ENCODE results near the gene OPN1LW. TPM values are rescaled to one million over a fixed set of nuclear protein-coding genes. Genes with fewer than 3 reads are reported as not detected.

The OPN1LW gene
- total and polyA plus RNA-seq, 4 donors, result not detected

- intact Hi-C loops (cut with DNase I), result no loop called here
- Histone ChIP-seq H3K27me3 (ENCODE audit: control insufficient read depth in 1 of 2, insufficient read depth in 2 of 2, low read length in 1 of 2) (no peaks in the 10 kb centered on the region), H3K27ac (ENCODE audit: low read depth in 1 of 2, low read length in 2 of 2) (no peak overlapping the region), H3K36me3 (ENCODE audit: control insufficient read depth in 1 of 2, insufficient read depth in 2 of 2, low read length in 1 of 2) (no peaks in the 10 kb centered on the region), H3K9me3 (ENCODE audit: control insufficient read depth, low read length) (no peaks in the 10 kb centered on the region), H3K4me3 (ENCODE audit: low read length in 2 of 2) (no peak overlapping the region), H3K4me1 (ENCODE audit: control insufficient read depth in 1 of 2, insufficient read depth in 2 of 2, low read length in 2 of 2) (no peaks in the 10 kb centered on the region)
- DNase-seq, result no peak
- WGBS, 2 donors, result 89 to 94% methylated on average over 10 of the region's 10 CpGs
- no peak for ATAC-seq (ENCODE audit: low FRiP score)
Observed at GRCh38 chrX:154115071-154115470, 29.0 kb upstream of the OPN1LW start.

- H3K4me1 ChIP-seq (ENCODE audit: control insufficient read depth in 1 of 2, insufficient read depth in 2 of 2, low read length in 2 of 2), result no peaks in the 10 kb centered on the region
- no peaks in the 10 kb centered on the region for H3K27me3 ChIP-seq (ENCODE audit: control insufficient read depth in 1 of 2, insufficient read depth in 2 of 2, low read length in 1 of 2)
- no peaks in the 10 kb centered on the region for H3K9me3 ChIP-seq (ENCODE audit: control insufficient read depth, low read length)
- DNase-seq (no peak), ATAC-seq (ENCODE audit: low FRiP score) (no peak)
- no peaks in the 10 kb centered on the region for H3K36me3 ChIP-seq (ENCODE audit: control insufficient read depth in 1 of 2, insufficient read depth in 2 of 2, low read length in 1 of 2)
- no peak overlapping the region for H3K27ac ChIP-seq (ENCODE audit: low read depth in 1 of 2, low read length in 2 of 2)
- intact Hi-C loops (cut with DNase I), result no loop called here
- H3K4me3 ChIP-seq (ENCODE audit: low read length in 2 of 2), result no peak overlapping the region
- 91% methylated on average over 5 of the region's 5 CpGs for WGBS, 2 donors
Observed at GRCh38 chrX:154115750-154116149, 28.3 kb upstream of the OPN1LW start.

GRCh38 chrX:154116426-154117211 is 27.4 kb upstream of the OPN1LW start:
- 62 to 72% methylated on average over 19 of the region's 19 CpGs for WGBS, 2 donors
- Histone ChIP-seq H3K4me3 (ENCODE audit: low read length in 2 of 2) (no peak overlapping the region), H3K4me1 (ENCODE audit: control insufficient read depth in 1 of 2, insufficient read depth in 2 of 2, low read length in 2 of 2) (no peaks in the 10 kb centered on the region), H3K36me3 (ENCODE audit: control insufficient read depth in 1 of 2, insufficient read depth in 2 of 2, low read length in 1 of 2) (no peaks in the 10 kb centered on the region), H3K27me3 (ENCODE audit: control insufficient read depth in 1 of 2, insufficient read depth in 2 of 2, low read length in 1 of 2) (no peaks in the 10 kb centered on the region), H3K27ac (ENCODE audit: low read depth in 1 of 2, low read length in 2 of 2) (no peak overlapping the region), H3K9me3 (ENCODE audit: control insufficient read depth, low read length) (no peaks in the 10 kb centered on the region)
- intact Hi-C loops (cut with DNase I), result no loop called here
- no peak for DNase-seq
- ATAC-seq (ENCODE audit: low FRiP score), result no peak

- Histone ChIP-seq H3K27ac (ENCODE audit: low read depth in 1 of 2, low read length in 2 of 2) (no peak overlapping the region), H3K4me1 (ENCODE audit: control insufficient read depth in 1 of 2, insufficient read depth in 2 of 2, low read length in 2 of 2) (no peaks in the 10 kb centered on the region), H3K36me3 (ENCODE audit: control insufficient read depth in 1 of 2, insufficient read depth in 2 of 2, low read length in 1 of 2) (no peaks in the 10 kb centered on the region), H3K4me3 (ENCODE audit: low read length in 2 of 2) (no peak overlapping the region), H3K27me3 (ENCODE audit: control insufficient read depth in 1 of 2, insufficient read depth in 2 of 2, low read length in 1 of 2) (no peaks in the 10 kb centered on the region), H3K9me3 (ENCODE audit: control insufficient read depth, low read length) (no peaks in the 10 kb centered on the region)
- no peak for ATAC-seq (ENCODE audit: low FRiP score)
- intact Hi-C loops (cut with DNase I), result no loop called here
- DNase-seq, result no peak
- 73 to 89% methylated on average over 6 of the region's 6 CpGs for WGBS, 2 donors
Observed at GRCh38 chrX:154117566-154117965, 26.5 kb upstream of the OPN1LW start.

GRCh38 chrX:154120567-154120966 is 23.5 kb upstream of the OPN1LW start:
- no peaks in the 10 kb centered on the region for H3K4me1 ChIP-seq (ENCODE audit: control insufficient read depth in 1 of 2, insufficient read depth in 2 of 2, low read length in 2 of 2)
- DNase-seq (no peak), ATAC-seq (ENCODE audit: low FRiP score) (no peak)
- no peaks in the 10 kb centered on the region for H3K9me3 ChIP-seq (ENCODE audit: control insufficient read depth, low read length)
- no peak overlapping the region for H3K4me3 ChIP-seq (ENCODE audit: low read length in 2 of 2)
- H3K27ac ChIP-seq (ENCODE audit: low read depth in 1 of 2, low read length in 2 of 2), result no peak overlapping the region
- H3K27me3 ChIP-seq (ENCODE audit: control insufficient read depth in 1 of 2, insufficient read depth in 2 of 2, low read length in 1 of 2), result no peaks in the 10 kb centered on the region
- WGBS, 2 donors, result 85 to 89% methylated on average over 3 of the region's 3 CpGs
- no peaks in the 10 kb centered on the region for H3K36me3 ChIP-seq (ENCODE audit: control insufficient read depth in 1 of 2, insufficient read depth in 2 of 2, low read length in 1 of 2)
- intact Hi-C loops (cut with DNase I), result no loop called here

- no peaks in the 10 kb centered on the region for H3K27me3 ChIP-seq (ENCODE audit: control insufficient read depth in 1 of 2, insufficient read depth in 2 of 2, low read length in 1 of 2)
- ATAC-seq (ENCODE audit: low FRiP score) (peak; percentile 61), DNase-seq (no peak)
- no peak overlapping the region for H3K27ac ChIP-seq (ENCODE audit: low read depth in 1 of 2, low read length in 2 of 2)
- WGBS, 2 donors, result 88 to 95% methylated on average over 4 of the region's 4 CpGs
- H3K4me1 ChIP-seq (ENCODE audit: control insufficient read depth in 1 of 2, insufficient read depth in 2 of 2, low read length in 2 of 2), result no peaks in the 10 kb centered on the region
- no peak overlapping the region for H3K4me3 ChIP-seq (ENCODE audit: low read length in 2 of 2)
- no peaks in the 10 kb centered on the region for H3K9me3 ChIP-seq (ENCODE audit: control insufficient read depth, low read length)
- no peaks in the 10 kb centered on the region for H3K36me3 ChIP-seq (ENCODE audit: control insufficient read depth in 1 of 2, insufficient read depth in 2 of 2, low read length in 1 of 2)
- intact Hi-C loops (cut with DNase I), result no loop called here
Observed at GRCh38 chrX:154121207-154121606, 22.8 kb upstream of the OPN1LW start.

GRCh38 chrX:154121961-154122360 is 22.1 kb upstream of the OPN1LW start:
- Histone ChIP-seq H3K27ac (ENCODE audit: low read depth in 1 of 2, low read length in 2 of 2) (no peak overlapping the region), H3K9me3 (ENCODE audit: control insufficient read depth, low read length) (no peaks in the 10 kb centered on the region), H3K36me3 (ENCODE audit: control insufficient read depth in 1 of 2, insufficient read depth in 2 of 2, low read length in 1 of 2) (no peaks in the 10 kb centered on the region), H3K27me3 (ENCODE audit: control insufficient read depth in 1 of 2, insufficient read depth in 2 of 2, low read length in 1 of 2) (no peaks in the 10 kb centered on the region), H3K4me1 (ENCODE audit: control insufficient read depth in 1 of 2, insufficient read depth in 2 of 2, low read length in 2 of 2) (no peaks in the 10 kb centered on the region), H3K4me3 (ENCODE audit: low read length in 2 of 2) (no peak overlapping the region)
- 62 to 67% methylated on average over 11 of the region's 11 CpGs for WGBS, 2 donors
- intact Hi-C loops (cut with DNase I), result no loop called here
- DNase-seq, result no peak
- ATAC-seq (ENCODE audit: low FRiP score), result no peak

- intact Hi-C loops (cut with DNase I), result no loop called here
- no peak for ATAC-seq (ENCODE audit: low FRiP score)
Observed at GRCh38 chrX:154123241-154124219, 20.5 kb upstream of the OPN1LW start.

More at GRCh38 chrX:154123241-154124219, 20.5 kb upstream of the OPN1LW start:
- Histone ChIP-seq H3K4me3 (ENCODE audit: low read length in 2 of 2) (no peak overlapping the region), H3K36me3 (ENCODE audit: control insufficient read depth in 1 of 2, insufficient read depth in 2 of 2, low read length in 1 of 2) (no peaks in the 10 kb centered on the region), H3K9me3 (ENCODE audit: control insufficient read depth, low read length) (no peaks in the 10 kb centered on the region), H3K4me1 (ENCODE audit: control insufficient read depth in 1 of 2, insufficient read depth in 2 of 2, low read length in 2 of 2) (no peaks in the 10 kb centered on the region), H3K27ac (ENCODE audit: low read depth in 1 of 2, low read length in 2 of 2) (no peak overlapping the region), H3K27me3 (ENCODE audit: control insufficient read depth in 1 of 2, insufficient read depth in 2 of 2, low read length in 1 of 2) (no peaks in the 10 kb centered on the region)
- DNase-seq, result peak in 1 of 2 donors; percentile 61
- WGBS, 2 donors, result 87 to 89% methylated on average over 22 of the region's 22 CpGs

Data from aorta (tissue), 5 donors.